Caco-2 (cell line): ENCODE data around the gene PPEF2. TPM values are rescaled to one million over a fixed set of nuclear protein-coding genes. Genes with fewer than 3 reads are reported as not detected.
A peak's percentile ranks its signal among the peaks of the same experiment; 100 is the strongest.
"Not testable (repeated sequence)": the region's sequence is repeated elsewhere in the genome, so short reads cannot be mapped to it uniquely, and the experiment has no call there.

Experiments used
- BruUV-seq: library from RNA; stranded (reverse); fragments of 400-500 nt; replicated peaks from 2 replicates; lab custom pipeline; 2021; lab: Mats Ljungman, UMichigan
- CTCF ChIA-PET: fragments of 300-600 bp; sonication (Branson Sonifier 250); formaldehyde crosslinking; loops from one replicate; lab custom pipeline; 2022; ENCODE audit warnings: antibody characterized with exemption; lab: Charles Lee
- POLR2A ChIA-PET: fragments of 300-600 bp; sonication (Branson Sonifier 250); formaldehyde crosslinking; loops from one replicate; lab custom pipeline; 2022; ENCODE audit warnings: antibody characterized with exemption; lab: Charles Lee
- DNase-seq, 2 experiments: peaks; one replicate each; pipeline versions ENCODE4 v3.0.0 to v3.0.0-alpha.2; 2020 to 2022
- H3K27me3 ChIP-seq: replicated peaks from 2 replicates; pipeline ENCODE4 v1.6.0; 2011; ENCODE audit warnings: low read length; ENCODE audit not compliant: control insufficient read depth, insufficient read depth
- H3K36me3 ChIP-seq: 2 replicates; pipeline ENCODE4 v1.5.1; 2011; ENCODE audit warnings: low read length; ENCODE audit not compliant: control insufficient read depth, insufficient read depth
- H3K4me1 ChIP-seq: fragments of 250-450 bp; sonication (Bioruptor Pico); 2 replicates; pipeline ENCODE4 v1.5.1; 2020; ENCODE audit warnings: mild to moderate bottlenecking
- H3K4me3 ChIP-seq: 2 replicates; pipeline ENCODE4 v1.5.1; 2011; ENCODE audit warnings: low read depth, mild to moderate bottlenecking, control low read depth, low read length
- H3K9me3 ChIP-seq: fragments of 250-450 bp; sonication (Bioruptor Pico); 2 replicates; pipeline ENCODE4 v1.5.1; 2020; ENCODE audit warnings: mild to moderate bottlenecking, moderate library complexity
- H3K27ac Mint-ChIP-seq: one replicate; pipeline ENCODE4 v1.8.0; 2022; ENCODE audit warnings: mixed read lengths; ENCODE audit not compliant: unreplicated experiment
- H3K27me3 Mint-ChIP-seq: one replicate; pipeline ENCODE4 v1.8.0; 2022; ENCODE audit warnings: mixed read lengths; ENCODE audit not compliant: insufficient read depth, unreplicated experiment
- H3K36me3 Mint-ChIP-seq: one replicate; pipeline ENCODE4 v1.8.0; 2022; ENCODE audit warnings: mild to moderate bottlenecking, mixed read lengths; ENCODE audit not compliant: insufficient read depth, unreplicated experiment
- H3K4me1 Mint-ChIP-seq: one replicate; pipeline ENCODE4 v1.8.0; 2022; ENCODE audit warnings: low read depth, mixed read lengths; ENCODE audit not compliant: unreplicated experiment
- H3K4me3 Mint-ChIP-seq: one replicate; pipeline ENCODE4 v1.8.0; 2022; ENCODE audit warnings: mild to moderate bottlenecking, moderate library complexity, mixed read lengths; ENCODE audit not compliant: unreplicated experiment
- H3K9me3 Mint-ChIP-seq: one replicate; pipeline ENCODE4 v1.8.0; 2022; ENCODE audit warnings: mixed read lengths; ENCODE audit not compliant: unreplicated experiment
- CTCF ChIP-seq, 2 experiments: fragments of 200-600 bp in 1 of 2; IDR thresholded peaks; 1 replicate in 1 of 2; 2 replicates in 1 of 2; pipeline versions ENCODE4 v1.5.1 to v1.8.0; 2011 to 2022; ENCODE audit warnings: antibody characterized with exemption in 1 of 2, control low read depth in 1 of 2, inconsistent platforms in 1 of 2, low read depth in 1 of 2, low read length in 1 of 2, mild to moderate bottlenecking in 1 of 2, moderate library complexity in 1 of 2; ENCODE audit not compliant: insufficient read depth in 1 of 2, severe bottlenecking in 1 of 2, unreplicated experiment in 1 of 2
- intact Hi-C: fragments of 100-400 bp; cut with micrococcal nuclease; formaldehyde crosslinking; loops from one replicate; pipeline ENCODE4 v1.10.0; 2022; ENCODE audit not compliant: unreplicated experiment
- total RNA-seq: library from RNA; stranded (reverse); gene quantifications from 2 replicates; pipeline ENCODE4 v1.2.3, GENCODE V29; 2022

The PPEF2 gene
- total RNA-seq, 1 experiment from 2014 or later: not detected

GRCh38 chr4:75939890-75940691, 37.8 kb upstream of the PPEF2 start:
- Histone ChIP-seq H3K27me3 (no peaks in the 10 kb centered on the region), H3K4me1 (0 out of 2 replicates have a peak, but pooled peaks cover 3% of the 10 kb centered on the region), H3K4me3 (peak overlapping the region; percentile 45), H3K36me3 (no peaks in the 10 kb centered on the region), H3K9me3 (no peaks in the 10 kb centered on the region)
- no peaks in the 10 kb centered on the region for H3K9me3 Mint-ChIP-seq
- H3K27me3 Mint-ChIP-seq: no peaks in the 10 kb centered on the region
- no peaks in the 10 kb centered on the region for H3K4me1 Mint-ChIP-seq
- H3K27ac Mint-ChIP-seq: peak overlapping the region; percentile 77
- intact Hi-C loops: loop anchor here (5.0 kb wide), 1 partner anchor 43 kb away; no protein-coding TSS in a partner anchor
- H3K36me3 Mint-ChIP-seq: peaks cover 10% of the 10 kb centered on the region
- no peak for TF ChIP-seq CTCF (IDR thresholded peaks at IDR 0.05; ENCODE audit: insufficient read depth in 1 of 2, low read depth in 1 of 2, low read length in 1 of 2, severe bottlenecking in 1 of 2, unreplicated experiment in 1 of 2)
- ChIA-PET CTCF (interaction anchor here (0.6 to 2.7 kb wide), 4 partner anchors 23 to 44 kb away, joined by 3 to 24 read pairs (median 4); no protein-coding TSS in a partner anchor), POLR2A (interaction anchor here (0.6 to 0.9 kb wide), 3 partner anchors 51 to 427 kb away, joined by 3 read pairs; partner anchors contain the start of gene SDAD1)
- BruUV-seq: TSS peak; percentile 44
- DNase-seq: peak; percentile 65 to 72
- peak overlapping the region; percentile 94 for H3K4me3 Mint-ChIP-seq

GRCh38 chr4:75935628-75936027, 33.4 kb upstream of the PPEF2 start:
- Mint-ChIP-seq H3K27ac (no peak overlapping the region), H3K36me3 (peaks cover 9% of the 10 kb centered on the region), H3K9me3 (no peaks in the 10 kb centered on the region), H3K4me3 (no peak overlapping the region), H3K27me3 (no peaks in the 10 kb centered on the region), H3K4me1 (no peaks in the 10 kb centered on the region)
- TF ChIP-seq CTCF (IDR thresholded peaks at IDR 0.05; ENCODE audit: insufficient read depth in 1 of 2, low read depth in 1 of 2, low read length in 1 of 2, severe bottlenecking in 1 of 2, unreplicated experiment in 1 of 2): no peak
- no peak for DNase-seq
- ChIA-PET CTCF (no interaction called here), POLR2A (no interaction called here)
- BruUV-seq: no TSS peak
- Histone ChIP-seq H3K4me3 (no peak overlapping the region), H3K9me3 (no peaks in the 10 kb centered on the region), H3K36me3 (no peaks in the 10 kb centered on the region), H3K4me1 (0 out of 2 replicates have a peak, but pooled peaks cover 3% of the 10 kb centered on the region), H3K27me3 (no peaks in the 10 kb centered on the region)
- intact Hi-C loops: no loop called here

GRCh38 chr4:75930152-75930551, 27.9 kb upstream of the PPEF2 start:
- intact Hi-C loops: no loop called here
- no peaks in the 10 kb centered on the region for H3K27me3 Mint-ChIP-seq
- TF ChIP-seq CTCF (IDR thresholded peaks at IDR 0.05; ENCODE audit: insufficient read depth in 1 of 2, low read depth in 1 of 2, low read length in 1 of 2, severe bottlenecking in 1 of 2, unreplicated experiment in 1 of 2): no peak
- H3K36me3 ChIP-seq: no peaks in the 10 kb centered on the region
- no peak overlapping the region for H3K4me3 ChIP-seq
- H3K4me1 Mint-ChIP-seq: peaks cover 5% of the 10 kb centered on the region
- H3K4me3 Mint-ChIP-seq: no peak overlapping the region
- peaks cover 3% of the 10 kb centered on the region; the same call in 1 of the 2 replicates for H3K4me1 ChIP-seq
- no peaks in the 10 kb centered on the region for H3K36me3 Mint-ChIP-seq
- H3K27ac Mint-ChIP-seq: no peak overlapping the region
- CTCF ChIA-PET: interaction anchor here (0.7 kb wide), 1 partner anchor 14 kb away, joined by 5 read pairs; no protein-coding TSS in a partner anchor
- POLR2A ChIA-PET: no interaction called here
- H3K9me3 Mint-ChIP-seq: no peaks in the 10 kb centered on the region
- no TSS peak for BruUV-seq
- no peaks in the 10 kb centered on the region for H3K27me3 ChIP-seq
- DNase-seq: no peak
- no peaks in the 10 kb centered on the region for H3K9me3 ChIP-seq

GRCh38 chr4:75924916-75925315, 22.7 kb upstream of the PPEF2 start:
- Mint-ChIP-seq H3K27ac (peak overlapping the region; percentile 6), H3K4me1 (peaks cover 19% of the 10 kb centered on the region)
- H3K36me3 ChIP-seq, H3K27me3 ChIP-seq, H3K36me3 Mint-ChIP-seq, H3K9me3 ChIP-seq, H3K4me3 Mint-ChIP-seq, POLR2A ChIA-PET, H3K27me3 Mint-ChIP-seq, H3K4me3 ChIP-seq, BruUV-seq, intact Hi-C loops, H3K9me3 Mint-ChIP-seq: not testable (repeated sequence)
- CTCF ChIA-PET: interaction anchor here (0.8 kb wide), 1 partner anchor 162 kb away, joined by 3 read pairs; no protein-coding TSS in a partner anchor
- peaks cover 12% of the 10 kb centered on the region for H3K4me1 ChIP-seq
- peak in 1 of 2 experiments; percentile 18 for DNase-seq
